GM13977 (cell line): ENCODE data around the gene POGZ.

Source experiments
- DNase-seq: peaks from one replicate; pipeline ENCODE4 v3.0.0; 2012; ENCODE audit warnings: low spot score
- CTCF ChIP-seq: IDR thresholded peaks from 2 replicates; pipeline ENCODE4 v1.5.1; 2012; ENCODE audit warnings: mild to moderate bottlenecking, control low read depth; ENCODE audit not compliant: insufficient read depth; ENCODE audit errors: extremely low read depth, missing control alignments
- in situ Hi-C: fragments of 300-500 bp; cut with MboI; formaldehyde crosslinking; loops from one replicate; pipeline ENCODE4 v1.12.0; 2022; ENCODE audit warnings: low sequenced_read_pairs, low pct_unique_long_range_greater_than_20kb, mixed read lengths, inconsistent platforms; ENCODE audit not compliant: unreplicated experiment

Gene POGZ

DNA sequence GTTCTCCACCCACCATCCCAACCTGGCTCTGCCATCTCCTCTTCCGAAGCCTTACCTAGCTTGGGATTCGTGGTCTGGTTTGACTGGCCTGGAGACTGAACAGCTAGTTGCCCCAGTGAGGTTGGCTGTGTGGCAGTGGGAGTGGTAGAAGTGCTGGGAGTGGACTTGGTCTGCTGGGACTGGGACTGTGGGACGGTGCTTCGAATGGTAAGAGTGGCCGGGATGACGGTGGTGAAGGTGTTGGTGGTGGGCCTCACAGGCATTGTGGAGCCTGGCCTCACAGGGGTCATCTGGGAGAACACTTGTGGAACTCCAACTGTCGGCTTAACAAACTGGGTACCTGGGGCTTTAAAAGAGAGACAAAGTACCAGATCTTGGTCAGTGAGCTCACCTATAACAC lies 31.2 kb downstream of the POGZ start:
- no peak for TF ChIP-seq CTCF
- in situ Hi-C loops: no loop called here
- no peak for DNase-seq

DNA sequence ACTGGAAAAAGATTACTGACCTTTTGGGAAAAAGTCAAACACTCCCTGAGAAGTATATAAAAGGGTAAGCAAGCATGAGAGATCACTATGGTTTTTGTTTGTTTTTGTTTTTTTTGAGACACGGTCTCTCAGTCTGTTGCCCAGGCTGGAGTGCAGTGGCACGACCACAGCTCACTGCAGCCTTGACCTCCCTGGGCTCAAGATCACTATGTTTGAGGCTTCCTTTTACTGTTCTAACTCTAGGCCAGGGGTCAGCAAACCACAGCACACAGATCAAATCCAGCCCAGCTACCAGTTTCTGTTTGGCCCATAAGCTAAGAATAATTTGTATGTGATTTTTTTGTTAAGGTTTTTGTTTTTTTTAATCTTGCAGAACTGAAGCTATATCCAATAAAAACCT lies 34.2 kb downstream of the POGZ start:
- TF ChIP-seq CTCF: no peak
- in situ Hi-C loops: no loop called here
- no peak for DNase-seq

- no peak for TF ChIP-seq CTCF
- no peak for DNase-seq
- in situ Hi-C loops: no loop called here
Observed at GRCh38 chr1:151419819-151420218, 39.5 kb downstream of the POGZ start.

GRCh38 chr1:151418081-151418480 lies 41.2 kb downstream of the POGZ start:
- in situ Hi-C loops: no loop called here
- TF ChIP-seq CTCF: no peak
- no peak for DNase-seq

DNA sequence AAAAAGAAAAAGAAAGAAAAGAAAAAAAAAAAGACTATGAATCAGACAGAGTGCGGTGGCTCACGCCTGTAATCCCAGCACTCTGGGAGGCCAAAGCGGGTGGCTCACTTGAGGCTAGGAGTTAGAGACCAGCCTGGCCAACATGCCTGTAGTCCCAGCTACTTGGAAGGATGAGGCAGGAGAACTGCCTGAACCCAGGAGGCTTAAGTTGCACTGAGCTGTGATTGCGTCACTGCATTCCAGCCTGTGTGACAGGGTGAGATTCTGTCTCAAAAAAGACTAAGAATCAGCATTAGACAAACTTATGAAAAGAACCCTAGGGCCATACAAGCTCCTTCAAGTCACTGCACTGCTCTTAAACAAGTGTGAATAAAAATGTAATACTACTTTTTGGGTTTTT lies 43.1 kb downstream of the POGZ start:
- DNase-seq: no peak
- TF ChIP-seq CTCF: no peak
- in situ Hi-C loops: no loop called here

DNA sequence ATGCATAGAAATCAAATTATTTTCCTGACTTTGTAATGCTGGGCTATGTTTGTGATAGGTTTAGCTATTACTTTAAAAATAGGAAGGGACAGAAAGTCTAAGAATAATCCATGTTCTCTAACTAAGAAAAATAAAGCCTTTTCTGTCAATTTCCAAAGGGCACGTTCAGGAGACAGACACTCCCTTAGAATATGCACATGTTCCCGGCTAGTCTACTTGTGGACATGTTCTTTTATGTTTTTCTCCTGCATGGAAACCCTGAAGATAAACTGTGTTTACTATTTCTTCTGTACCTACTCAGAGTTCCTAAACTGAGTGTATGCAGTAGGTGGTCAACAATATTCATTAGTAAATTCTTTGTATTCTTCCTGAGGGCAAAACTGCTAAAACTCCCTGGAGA lies 47.4 kb downstream of the POGZ start:
- no peak for DNase-seq
- TF ChIP-seq CTCF: no peak
- in situ Hi-C loops: no loop called here

DNA sequence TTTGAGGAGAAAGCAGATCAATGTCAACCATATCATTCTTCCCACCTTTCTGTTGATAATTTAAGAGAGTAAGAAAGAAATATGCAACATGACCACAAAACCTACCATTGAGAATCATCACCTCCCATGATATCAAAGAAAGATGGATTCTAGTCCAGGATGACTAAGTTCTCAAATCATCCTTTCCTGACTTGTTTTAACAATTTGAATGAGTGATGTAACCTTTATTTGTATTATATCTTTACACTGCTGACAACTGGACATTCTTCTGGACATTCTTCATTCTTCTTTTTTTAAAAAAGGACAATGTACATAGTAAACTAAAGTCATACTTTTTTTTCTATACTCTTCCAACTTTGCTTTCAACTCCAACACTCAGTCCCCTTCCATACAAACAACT lies 50.4 kb downstream of the POGZ start:
- no peak for TF ChIP-seq CTCF
- no peak for DNase-seq
- in situ Hi-C loops: no loop called here
